ENCODE data around the gene BBS2. TPM values are rescaled to one million over a fixed set of nuclear protein-coding genes. Genes with fewer than 3 reads are reported as not detected.

BBS2 gene
- total RNA-seq, 1 donor from 2014 or later = 48.6 TPM

DNA sequence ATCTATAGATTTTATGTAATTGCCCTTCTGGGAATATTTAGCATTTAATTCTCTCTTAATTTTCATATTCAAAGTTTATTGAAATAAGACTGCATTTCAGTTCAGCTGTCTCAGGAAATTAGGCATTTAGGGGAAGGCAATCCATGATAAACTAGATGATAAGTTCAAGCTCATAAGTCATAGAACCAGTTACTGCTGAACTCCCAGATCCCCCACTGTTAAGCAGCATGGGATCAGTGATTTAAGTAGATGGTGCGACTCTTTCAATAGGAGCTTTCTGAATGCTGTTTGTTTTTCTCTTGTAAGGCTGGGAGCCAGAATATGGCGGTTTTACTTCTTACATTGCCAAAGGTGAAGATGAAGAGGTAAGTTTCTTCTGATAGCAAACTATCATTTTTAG, 44.6 kb downstream of the BBS2 start:
- no peak for DNase-seq (ENCODE audit: low read depth, low spot score)
- Mint-ChIP-seq H3K4me3 (no peak overlapping the region), H3K9me3 (no peaks in the 10 kb centered on the region), H3K27me3 (ENCODE audit: low read depth) (no peaks in the 10 kb centered on the region), H3K4me1 (no peaks in the 10 kb centered on the region), H3K36me3 (ENCODE audit: low read depth) (peaks cover 18% of the 10 kb centered on the region), H3K27ac (ENCODE audit: unreplicated experiment) (no peak overlapping the region)
- TF ChIP-seq, protein P1, sequence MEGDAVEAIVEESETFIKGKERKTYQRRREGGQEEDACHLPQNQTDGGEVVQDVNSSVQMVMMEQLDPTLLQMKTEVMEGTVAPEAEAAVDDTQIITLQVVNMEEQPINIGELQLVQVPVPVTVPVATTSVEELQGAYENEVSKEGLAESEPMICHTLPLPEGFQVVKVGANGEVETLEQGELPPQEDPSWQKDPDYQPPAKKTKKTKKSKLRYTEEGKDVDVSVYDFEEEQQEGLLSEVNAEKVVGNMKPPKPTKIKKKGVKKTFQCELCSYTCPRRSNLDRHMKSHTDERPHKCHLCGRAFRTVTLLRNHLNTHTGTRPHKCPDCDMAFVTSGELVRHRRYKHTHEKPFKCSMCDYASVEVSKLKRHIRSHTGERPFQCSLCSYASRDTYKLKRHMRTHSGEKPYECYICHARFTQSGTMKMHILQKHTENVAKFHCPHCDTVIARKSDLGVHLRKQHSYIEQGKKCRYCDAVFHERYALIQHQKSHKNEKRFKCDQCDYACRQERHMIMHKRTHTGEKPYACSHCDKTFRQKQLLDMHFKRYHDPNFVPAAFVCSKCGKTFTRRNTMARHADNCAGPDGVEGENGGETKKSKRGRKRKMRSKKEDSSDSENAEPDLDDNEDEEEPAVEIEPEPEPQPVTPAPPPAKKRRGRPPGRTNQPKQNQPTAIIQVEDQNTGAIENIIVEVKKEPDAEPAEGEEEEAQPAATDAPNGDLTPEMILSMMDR (conservative IDR thresholded peaks at IDR 0.05) = no peak

DNA sequence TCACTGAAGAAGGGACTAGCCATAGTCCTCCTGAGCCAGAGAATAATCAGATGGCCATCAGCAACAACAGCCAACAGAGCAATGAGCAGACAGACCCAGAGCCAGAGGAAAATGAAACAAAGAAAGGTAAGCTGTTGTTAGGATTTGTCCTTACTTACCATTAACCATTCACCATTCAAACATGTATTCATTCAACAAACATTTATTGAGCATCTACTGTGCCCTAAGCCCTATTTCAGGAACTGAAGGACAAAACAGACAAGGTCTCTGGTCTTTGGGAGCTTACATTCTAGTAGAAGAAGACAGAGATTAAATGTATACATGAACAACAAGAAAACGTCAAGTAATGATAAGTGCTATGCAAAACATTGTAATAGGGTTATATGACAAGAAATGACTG, 49.2 kb downstream of the BBS2 start:
- TF ChIP-seq, protein P1 (conservative IDR thresholded peaks at IDR 0.05) = no peak
- H3K27ac Mint-ChIP-seq (ENCODE audit: unreplicated experiment) = no peak overlapping the region
- DNase-seq (ENCODE audit: low read depth, low spot score) = no peak
- H3K4me3 Mint-ChIP-seq = no peak overlapping the region
- H3K4me1 Mint-ChIP-seq = no peaks in the 10 kb centered on the region
- peaks cover 10% of the 10 kb centered on the region for H3K36me3 Mint-ChIP-seq (ENCODE audit: low read depth)
- no peaks in the 10 kb centered on the region for H3K27me3 Mint-ChIP-seq (ENCODE audit: low read depth)
- no peaks in the 10 kb centered on the region for H3K9me3 Mint-ChIP-seq

DNA sequence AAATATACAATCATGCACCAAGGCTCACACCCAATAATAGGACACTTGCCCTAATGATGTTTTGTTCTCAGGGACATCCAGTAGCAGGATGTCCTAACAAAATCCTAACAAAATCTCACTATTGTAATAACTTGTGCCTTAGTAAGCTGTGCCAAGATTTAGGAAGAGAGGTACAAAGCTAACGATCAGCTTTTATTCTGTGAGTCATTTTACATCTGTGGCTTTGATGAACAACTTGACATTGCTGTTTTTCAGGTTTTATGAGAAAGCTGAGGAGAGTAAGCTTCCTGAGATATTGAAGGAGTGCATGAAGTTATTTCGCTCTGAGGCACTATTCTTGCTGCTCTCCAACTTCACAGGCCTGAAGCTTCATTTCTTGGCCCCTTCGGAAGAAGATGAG, 49.6 kb downstream of the BBS2 start:
- no peak overlapping the region for H3K27ac Mint-ChIP-seq (ENCODE audit: unreplicated experiment)
- no peaks in the 10 kb centered on the region for H3K4me1 Mint-ChIP-seq

DNA sequence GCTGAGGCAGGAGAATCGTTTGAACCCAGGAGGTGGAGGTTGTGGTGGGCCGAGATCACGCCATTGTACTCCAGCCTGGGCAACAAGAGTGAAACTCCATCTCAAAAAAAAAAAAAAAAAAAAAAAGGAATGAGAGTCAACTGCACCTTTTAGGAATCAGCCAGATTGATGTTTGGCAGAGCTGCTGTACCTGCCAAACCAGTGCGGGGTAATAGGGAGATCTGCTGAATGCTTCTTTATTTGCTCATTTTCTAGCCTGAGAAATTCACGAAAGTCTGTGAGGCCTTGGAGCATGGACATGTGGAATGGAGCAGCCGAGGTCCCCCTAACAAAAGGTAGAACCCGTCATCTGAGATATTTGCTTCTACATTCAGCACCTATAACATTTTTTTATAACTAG, 50.1 kb downstream of the BBS2 start:
- TF ChIP-seq, protein P1 (conservative IDR thresholded peaks at IDR 0.05) = no peak
- no peak overlapping the region for H3K27ac Mint-ChIP-seq (ENCODE audit: unreplicated experiment)
- no peaks in the 10 kb centered on the region for H3K4me1 Mint-ChIP-seq
- DNase-seq (ENCODE audit: low read depth, low spot score) = no peak
- no peaks in the 10 kb centered on the region for H3K27me3 Mint-ChIP-seq (ENCODE audit: low read depth)
- H3K36me3 Mint-ChIP-seq (ENCODE audit: low read depth) = peaks cover 10% of the 10 kb centered on the region
- H3K9me3 Mint-ChIP-seq = no peaks in the 10 kb centered on the region
- no peak overlapping the region for H3K4me3 Mint-ChIP-seq

More for the DNA sequence above, 49.6 kb downstream of the BBS2 start:
- no peak for DNase-seq (ENCODE audit: low read depth, low spot score)
- TF ChIP-seq, protein P1 (conservative IDR thresholded peaks at IDR 0.05) = no peak
- Mint-ChIP-seq H3K27me3 (ENCODE audit: low read depth) (no peaks in the 10 kb centered on the region), H3K36me3 (ENCODE audit: low read depth) (peaks cover 10% of the 10 kb centered on the region), H3K4me3 (no peak overlapping the region), H3K9me3 (no peaks in the 10 kb centered on the region)

DNA sequence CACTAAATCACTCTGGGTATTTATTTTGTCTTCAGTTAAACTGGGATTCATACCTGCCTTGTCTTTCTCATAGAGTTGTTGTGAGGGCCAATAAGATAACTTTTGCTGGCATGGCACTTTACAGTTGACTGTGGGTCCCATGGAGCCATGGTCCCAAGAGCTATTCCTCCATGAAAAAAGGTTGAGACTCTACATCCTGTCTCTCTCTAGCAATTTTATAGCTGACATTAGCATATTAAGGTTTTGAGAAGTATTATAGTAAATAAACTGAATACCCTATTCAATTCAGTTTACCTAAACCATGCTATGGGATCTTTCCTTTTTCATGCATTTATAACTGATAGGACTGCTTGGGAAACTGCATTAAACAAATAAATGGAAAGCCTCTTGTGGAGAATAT, 51.0 kb downstream of the BBS2 start:
- Mint-ChIP-seq H3K36me3 (ENCODE audit: low read depth) (peaks cover 10% of the 10 kb centered on the region), H3K27ac (ENCODE audit: unreplicated experiment) (no peak overlapping the region), H3K4me1 (no peaks in the 10 kb centered on the region), H3K4me3 (no peak overlapping the region), H3K9me3 (no peaks in the 10 kb centered on the region), H3K27me3 (ENCODE audit: low read depth) (no peaks in the 10 kb centered on the region)
- no peak for DNase-seq (ENCODE audit: low read depth, low spot score)
- TF ChIP-seq, protein P1 (conservative IDR thresholded peaks at IDR 0.05) = no peak

DNA sequence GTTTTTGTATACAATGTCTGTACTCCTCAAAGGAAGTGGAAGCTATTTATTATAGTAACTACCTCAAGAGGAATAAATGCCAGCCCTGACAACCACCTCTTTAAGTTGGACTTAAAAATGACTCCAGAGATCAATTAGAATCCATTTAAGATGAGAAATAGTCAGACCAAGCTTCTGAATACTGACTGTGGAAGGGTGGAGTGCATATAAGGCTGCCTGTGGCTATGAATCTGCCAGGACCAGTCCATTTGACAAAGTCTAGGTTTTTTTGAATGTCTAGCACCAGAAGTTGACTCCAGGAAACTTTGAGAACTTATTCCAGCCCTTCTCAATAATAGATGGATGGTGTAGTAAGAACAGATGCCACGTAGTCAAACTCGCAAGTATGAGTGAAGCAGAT, 53.5 kb downstream of the BBS2 start:
- DNase-seq (ENCODE audit: low read depth, low spot score) = no peak
- Mint-ChIP-seq H3K27ac (ENCODE audit: unreplicated experiment) (no peak overlapping the region), H3K4me1 (no peaks in the 10 kb centered on the region), H3K9me3 (no peaks in the 10 kb centered on the region), H3K27me3 (ENCODE audit: low read depth) (no peaks in the 10 kb centered on the region), H3K36me3 (ENCODE audit: low read depth) (peaks cover 17% of the 10 kb centered on the region), H3K4me3 (no peak overlapping the region)
- TF ChIP-seq, protein P1 (conservative IDR thresholded peaks at IDR 0.05) = no peak

Measured in neural crest cell (in vitro differentiated cells).